ENCODE results near the gene PRMT7. TPM values are rescaled to one million over a fixed set of nuclear protein-coding genes. Genes with fewer than 3 reads are reported as not detected.

The PRMT7 gene
- total RNA-seq, 1 experiment from 2014 or later = 47.5 TPM

- CTCF ChIA-PET = no interaction called here
- no peaks in the 10 kb centered on the region; the same call in 1 of the 2 replicates for H3K36me3 ChIP-seq (ENCODE audit: low read depth)
These were observed 46.7 kb downstream of the PRMT7 start for GRCh38 chr16:68357521-68357922.

GRCh38 chr16:68357923-68358322 lies 47.1 kb downstream of the PRMT7 start:
- no peaks in the 10 kb centered on the region for H3K27me3 ChIP-seq (ENCODE audit: insufficient read depth, low read depth)
- H3K9me2 ChIP-seq (ENCODE audit: insufficient read depth) = no peaks in the 10 kb centered on the region
- DNase-seq = no peak
- ChIA-PET POLR2A (ENCODE audit: unreplicated experiment) (interaction anchor here (0.6 kb wide), 1 partner anchor 169 kb away, joined by 3 read pairs; no protein-coding TSS in a partner anchor), CTCF (no interaction called here)
- H3K4me3 ChIP-seq = no peak overlapping the region
- no peak overlapping the region for H3K27ac ChIP-seq
- H3F3A ChIP-seq (ENCODE audit: insufficient read depth, low read depth) = no peaks in the 10 kb centered on the region
- H3K4me2 ChIP-seq = no peak overlapping the region
- no peak for TF ChIP-seq EZH2 (IDR thresholded peaks at IDR 0.05; ENCODE audit: low read depth)
- no peak for TF ChIP-seq CTCF (conservative IDR thresholded peaks at IDR 0.05)
- no peaks in the 10 kb centered on the region for H3K36me3 ChIP-seq (ENCODE audit: low read depth)
- no peak overlapping the region for H2AFZ ChIP-seq
- no TSS peak for BruUV-seq (replicated peaks)
- no peaks in the 10 kb centered on the region for H4K20me1 ChIP-seq (ENCODE audit: insufficient read depth)
- H3K79me2 ChIP-seq (ENCODE audit: low read depth) = no peaks in the 10 kb centered on the region
- H3K9me3 ChIP-seq (ENCODE audit: insufficient read depth, low read depth) = no peaks in the 10 kb centered on the region
- H3K4me1 ChIP-seq (replicated peaks; ENCODE audit: insufficient read depth) = no peaks in the 10 kb centered on the region
- intact Hi-C loops (cut with micrococcal nuclease; ENCODE audit: unreplicated experiment) = no loop called here

More at GRCh38 chr16:68357521-68357922, 46.7 kb downstream of the PRMT7 start:
- Histone ChIP-seq H2AFZ (no peak overlapping the region), H3K4me1 (replicated peaks; ENCODE audit: insufficient read depth) (no peaks in the 10 kb centered on the region), H3F3A (ENCODE audit: insufficient read depth, low read depth) (no peaks in the 10 kb centered on the region), H3K79me2 (ENCODE audit: low read depth) (no peaks in the 10 kb centered on the region), H3K27me3 (ENCODE audit: insufficient read depth, low read depth) (no peaks in the 10 kb centered on the region), H3K27ac (no peak overlapping the region), H3K9me3 (ENCODE audit: insufficient read depth, low read depth) (no peaks in the 10 kb centered on the region), H3K4me3 (no peak overlapping the region), H3K4me2 (no peak overlapping the region), H4K20me1 (ENCODE audit: insufficient read depth) (no peaks in the 10 kb centered on the region), H3K9me2 (ENCODE audit: insufficient read depth) (no peaks in the 10 kb centered on the region)
- POLR2A ChIA-PET (ENCODE audit: unreplicated experiment) = interaction anchor here (0.6 kb wide), 1 partner anchor 170 kb away, joined by 3 read pairs; no protein-coding TSS in a partner anchor
- intact Hi-C loops (cut with micrococcal nuclease; ENCODE audit: unreplicated experiment) = no loop called here
- no TSS peak for BruUV-seq (replicated peaks)
- TF ChIP-seq EZH2 (IDR thresholded peaks at IDR 0.05; ENCODE audit: low read depth) (no peak), CTCF (conservative IDR thresholded peaks at IDR 0.05) (no peak)
- no peak for DNase-seq

- no peak overlapping the region for H3K4me3 ChIP-seq
- no peak overlapping the region for H2AFZ ChIP-seq
- intact Hi-C loops (cut with micrococcal nuclease; ENCODE audit: unreplicated experiment) = no loop called here
- ChIA-PET POLR2A (ENCODE audit: unreplicated experiment) (no interaction called here), CTCF (no interaction called here)
- no peak for DNase-seq
- no peaks in the 10 kb centered on the region for H3F3A ChIP-seq (ENCODE audit: insufficient read depth, low read depth)
- TF ChIP-seq CTCF (conservative IDR thresholded peaks at IDR 0.05) = no peak
- H3K4me2 ChIP-seq = no peak overlapping the region
- no TSS peak for BruUV-seq (replicated peaks)
- no peak overlapping the region for H3K27ac ChIP-seq
- H3K79me2 ChIP-seq (ENCODE audit: low read depth) = no peaks in the 10 kb centered on the region
- H3K27me3 ChIP-seq (ENCODE audit: insufficient read depth, low read depth) = no peaks in the 10 kb centered on the region
- H3K4me1 ChIP-seq (replicated peaks; ENCODE audit: insufficient read depth) = no peaks in the 10 kb centered on the region
- no peaks in the 10 kb centered on the region for H4K20me1 ChIP-seq (ENCODE audit: insufficient read depth)
- no peaks in the 10 kb centered on the region for H3K36me3 ChIP-seq (ENCODE audit: low read depth)
- no peaks in the 10 kb centered on the region for H3K9me2 ChIP-seq (ENCODE audit: insufficient read depth)
- H3K9me3 ChIP-seq (ENCODE audit: insufficient read depth, low read depth) = no peaks in the 10 kb centered on the region
These were observed 48.1 kb downstream of the PRMT7 start for GRCh38 chr16:68358951-68359350.
